Trophoblast cell (in vitro differentiated cells and primary cell): ENCODE data around the gene FGGY.

Experiments used
- DNase-seq, 2 donors: peaks; one replicate each; pipeline ENCODE4 v3.0.0-alpha.2; 2016
- H2AFZ ChIP-seq: 2 replicates; pipeline ENCODE4 v1.6.1; 2013; ENCODE audit warnings: low read length, moderate library complexity, mild to moderate bottlenecking; ENCODE audit not compliant: insufficient read depth, poor library complexity
- H2AK5ac ChIP-seq: 2 replicates; pipeline ENCODE4 v1.6.1; 2013; ENCODE audit warnings: mild to moderate bottlenecking, low read length
- H2BK120ac ChIP-seq: 2 replicates; pipeline ENCODE4 v1.6.1; 2013; ENCODE audit warnings: low read length, mild to moderate bottlenecking, moderate library complexity; ENCODE audit not compliant: insufficient read depth, poor library complexity
- H2BK12ac ChIP-seq: 2 replicates; pipeline ENCODE4 v1.6.1; 2013; ENCODE audit warnings: mild to moderate bottlenecking, low read length, moderate library complexity
- H2BK5ac ChIP-seq: 2 replicates; pipeline ENCODE4 v1.6.1; 2013; ENCODE audit warnings: low read length, low read depth, moderate library complexity, mild to moderate bottlenecking; ENCODE audit not compliant: poor library complexity
- H3K14ac ChIP-seq: 2 replicates; pipeline ENCODE4 v1.6.1; 2013; ENCODE audit warnings: mild to moderate bottlenecking, low read length
- H3K18ac ChIP-seq: 2 replicates; pipeline ENCODE4 v1.6.1; 2013; ENCODE audit warnings: mild to moderate bottlenecking, low read length
- H3K23ac ChIP-seq: 2 replicates; pipeline ENCODE4 v1.6.1; 2013; ENCODE audit warnings: low read length
- H3K27ac ChIP-seq: 2 replicates; pipeline ENCODE4 v1.5.1; 2013; ENCODE audit warnings: low read depth, mild to moderate bottlenecking, inconsistent platforms, low read length, moderate library complexity
- H3K27me3 ChIP-seq: 2 replicates; pipeline ENCODE4 v1.6.1; 2013; ENCODE audit warnings: inconsistent platforms, mild to moderate bottlenecking, low read length, moderate library complexity; ENCODE audit not compliant: insufficient read depth
- H3K36me3 ChIP-seq, 2 experiments: 1 replicate in 1 of 2; 2 replicates in 1 of 2; pipeline ENCODE4 v1.6.1; 2013; ENCODE audit warnings: low read length in 2 of 2, mild to moderate bottlenecking in 2 of 2, moderate library complexity in 1 of 2; ENCODE audit not compliant: insufficient read depth in 2 of 2, control insufficient read depth in 1 of 2
- H3K4ac ChIP-seq: 2 replicates; pipeline ENCODE4 v1.6.1; 2013; ENCODE audit warnings: low read depth, mild to moderate bottlenecking, low read length, moderate library complexity
- H3K4me1 ChIP-seq, 2 experiments: 1 replicate in 1 of 2; 2 replicates in 1 of 2; pipeline ENCODE4 v1.6.1; 2013; ENCODE audit warnings: low read length in 2 of 2, mild to moderate bottlenecking in 2 of 2, moderate library complexity in 1 of 2; ENCODE audit not compliant: insufficient read depth in 2 of 2, control insufficient read depth in 1 of 2
- H3K4me2 ChIP-seq: 2 replicates; pipeline ENCODE4 v1.6.1; 2013; ENCODE audit warnings: inconsistent platforms, mild to moderate bottlenecking, low read length, moderate library complexity
- H3K4me3 ChIP-seq: 2 replicates; pipeline ENCODE4 v1.5.1; 2013; ENCODE audit warnings: mild to moderate bottlenecking, low read depth, low read length, inconsistent platforms
- H3K79me1 ChIP-seq: one replicate; pipeline ENCODE4 v1.6.1; 2013; ENCODE audit warnings: low read length
- H3K79me2 ChIP-seq: 2 replicates; pipeline ENCODE4 v1.6.1; 2013; ENCODE audit warnings: low read length, mild to moderate bottlenecking; ENCODE audit not compliant: control insufficient read depth, insufficient read depth, poor library complexity
- H3K9ac ChIP-seq: 2 replicates; pipeline ENCODE4 v1.6.1; 2013; ENCODE audit warnings: mild to moderate bottlenecking, low read length
- H3K9me3 ChIP-seq: 2 replicates; pipeline ENCODE4 v1.6.1; 2013; ENCODE audit warnings: low read depth, mild to moderate bottlenecking, control low read depth, inconsistent platforms, low read length; ENCODE audit not compliant: insufficient read depth
- H4K12ac ChIP-seq: 2 replicates; pipeline ENCODE4 v1.6.1; 2013; ENCODE audit warnings: low read depth, mild to moderate bottlenecking, low read length, moderate library complexity
- H4K8ac ChIP-seq: 2 replicates; pipeline ENCODE4 v1.6.1; 2013; ENCODE audit warnings: low read depth, mild to moderate bottlenecking, low read length, moderate library complexity
- H4K91ac ChIP-seq: one replicate; pipeline ENCODE4 v1.6.1; 2013; ENCODE audit warnings: low read depth, mild to moderate bottlenecking, low read length, moderate library complexity
- WGBS: extraction: QIAGEN DNeasy Blood & Tissue Kit; methylation state at CpG from one replicate; pipeline ENCODE4 v1.1.7; 2013; ENCODE audit warnings: missing lambda C conversion rate; ENCODE audit not compliant: insufficient read length, insufficient coverage; ENCODE audit errors: extremely low coverage; 5-methylcytosine and 5-hydroxymethylcytosine counted together

Gene FGGY

GRCh38 chr1:59414406-59415133 is 117.7 kb downstream of the FGGY start:
- Histone ChIP-seq H3K4me2 (no peak overlapping the region), H3K18ac (no peak overlapping the region), H3K27ac (no peak overlapping the region), H4K8ac (no peak overlapping the region), H2AFZ (no peak overlapping the region), H2AK5ac (no peak overlapping the region), H2BK120ac (no peak overlapping the region), H3K23ac (no peak overlapping the region), H3K14ac (no peak overlapping the region), H4K91ac (no peak overlapping the region), H3K4me1 (peaks cover 0 to 2% of the 10 kb centered on the region in 2 experiments), H3K79me1 (peaks cover 5% of the 10 kb centered on the region), H2BK5ac (no peak overlapping the region), H3K9me3 (no peaks in the 10 kb centered on the region), H3K79me2 (no peaks in the 10 kb centered on the region), H3K36me3 (no peaks in the 10 kb centered on the region), H3K4ac (no peak overlapping the region), H2BK12ac (peak overlapping the region; percentile 19), H3K27me3 (no peaks in the 10 kb centered on the region), H4K12ac (no peak overlapping the region), H3K9ac (no peak overlapping the region), H3K4me3 (no peak overlapping the region)
- DNase-seq, result no peak
- no CpG with 5 or more reads among the region's 6 CpGs for WGBS

- no peak overlapping the region for H2AFZ ChIP-seq
- peaks cover 3% of the 10 kb centered on the region for H3K79me1 ChIP-seq
- H2BK120ac ChIP-seq, result peak overlapping the region; percentile 52
- H4K8ac ChIP-seq, result no peak overlapping the region
- H4K91ac ChIP-seq, result no peak overlapping the region
- H3K14ac ChIP-seq, result no peak overlapping the region
- H3K9ac ChIP-seq, result no peak overlapping the region
- WGBS, result no CpG with 5 or more reads among the region's 5 CpGs
- peak overlapping the region; percentile 89 for H2BK12ac ChIP-seq
- H3K4ac ChIP-seq, result no peak overlapping the region
- H3K23ac ChIP-seq, result no peak overlapping the region
- no peak overlapping the region for H4K12ac ChIP-seq
- no peak for DNase-seq
- no peak overlapping the region for H3K4me2 ChIP-seq
- no peak overlapping the region for H3K18ac ChIP-seq
- H3K79me2 ChIP-seq, result no peaks in the 10 kb centered on the region
- H3K36me3 ChIP-seq, result no peaks in the 10 kb centered on the region
- H3K9me3 ChIP-seq, result no peaks in the 10 kb centered on the region
- H3K4me1 ChIP-seq, result peaks cover 0 to 2% of the 10 kb centered on the region in 2 experiments
- no peak overlapping the region for H2BK5ac ChIP-seq
- no peak overlapping the region for H3K27ac ChIP-seq
- H3K4me3 ChIP-seq, result no peak overlapping the region
- no peak overlapping the region for H2AK5ac ChIP-seq
- no peaks in the 10 kb centered on the region for H3K27me3 ChIP-seq
Measured at GRCh38 chr1:59415286-59415850, 118.5 kb downstream of the FGGY start.

- Histone ChIP-seq H3K4me2 (no peak overlapping the region), H3K9ac (no peak overlapping the region), H3K4me3 (no peak overlapping the region), H2BK5ac (no peak overlapping the region), H4K8ac (no peak overlapping the region), H3K36me3 (no peaks in the 10 kb centered on the region), H3K18ac (no peak overlapping the region), H3K79me1 (peaks cover 3% of the 10 kb centered on the region), H3K14ac (no peak overlapping the region), H2AK5ac (no peak overlapping the region), H2BK120ac (no peak overlapping the region), H2BK12ac (no peak overlapping the region), H3K23ac (no peak overlapping the region), H2AFZ (no peak overlapping the region), H3K4ac (no peak overlapping the region), H4K12ac (no peak overlapping the region), H3K79me2 (no peaks in the 10 kb centered on the region), H3K27ac (no peak overlapping the region), H3K9me3 (no peaks in the 10 kb centered on the region), H3K4me1 (peaks cover 0 to 2% of the 10 kb centered on the region in 2 experiments), H4K91ac (no peak overlapping the region), H3K27me3 (no peaks in the 10 kb centered on the region)
- DNase-seq, result no peak
Measured at GRCh38 chr1:59415881-59416280, 119.0 kb downstream of the FGGY start.

GRCh38 chr1:59417406-59417805 is 120.5 kb downstream of the FGGY start:
- no peak overlapping the region for H4K12ac ChIP-seq
- H2BK5ac ChIP-seq, result no peak overlapping the region
- H3K27me3 ChIP-seq, result no peaks in the 10 kb centered on the region
- DNase-seq, result no peak
- H2BK120ac ChIP-seq, result no peak overlapping the region
- no peak overlapping the region for H3K4ac ChIP-seq
- no peak overlapping the region for H3K23ac ChIP-seq
- peaks cover 0 to 2% of the 10 kb centered on the region in 2 experiments for H3K4me1 ChIP-seq
- no peak overlapping the region for H2AK5ac ChIP-seq
- no peaks in the 10 kb centered on the region for H3K79me2 ChIP-seq
- H4K91ac ChIP-seq, result no peak overlapping the region
- H3K4me2 ChIP-seq, result no peak overlapping the region
- no peak overlapping the region for H4K8ac ChIP-seq
- no peak overlapping the region for H3K18ac ChIP-seq
- no peaks in the 10 kb centered on the region for H3K9me3 ChIP-seq
- H3K79me1 ChIP-seq, result peaks cover 6% of the 10 kb centered on the region
- no peak overlapping the region for H3K9ac ChIP-seq
- no peak overlapping the region for H2BK12ac ChIP-seq
- H2AFZ ChIP-seq, result no peak overlapping the region
- H3K14ac ChIP-seq, result no peak overlapping the region
- H3K27ac ChIP-seq, result no peak overlapping the region
- H3K4me3 ChIP-seq, result no peak overlapping the region
- H3K36me3 ChIP-seq, result no peaks in the 10 kb centered on the region
